Type B pancreatic cell (in vitro differentiated cells): ENCODE results near the gene PNO1. TPM values are rescaled to one million over a fixed set of nuclear protein-coding genes. Genes with fewer than 3 reads are reported as not detected.

ENCODE experiments used
- DNase-seq: peaks from one replicate; pipeline ENCODE4 v3.0.0; 2021; ENCODE audit warnings: mixed read lengths; ENCODE audit not compliant: unreplicated experiment; ENCODE audit errors: extremely low spot score
- H3K27ac Mint-ChIP-seq: 2 replicates; pipeline ENCODE4 v1.8.0; 2021; ENCODE audit warnings: mild to moderate bottlenecking, mixed read lengths
- H3K27me3 Mint-ChIP-seq: 2 replicates; pipeline ENCODE4 v1.8.0; 2021; ENCODE audit warnings: mixed read lengths
- H3K36me3 Mint-ChIP-seq: 2 replicates; pipeline ENCODE4 v1.8.0; 2021; ENCODE audit warnings: mixed read lengths
- H3K4me1 Mint-ChIP-seq: one replicate; pipeline ENCODE4 v1.8.0; 2021; ENCODE audit warnings: mixed read lengths; ENCODE audit not compliant: unreplicated experiment
- H3K4me3 Mint-ChIP-seq: 2 replicates; pipeline ENCODE4 v1.8.0; 2021; ENCODE audit warnings: mild to moderate bottlenecking, mixed read lengths
- H3K9me3 Mint-ChIP-seq: 2 replicates; pipeline ENCODE4 v1.8.0; 2021; ENCODE audit warnings: mixed read lengths
- total RNA-seq: library from RNA; stranded (reverse); gene quantifications from 2 replicates; pipeline ENCODE4 v1.2.1, GENCODE V29; 2021; ENCODE audit warnings: low replicate concordance
- TF ChIP-seq, protein P1 (sequence below): fragments of 200-600 bp; sonication (generic); conservative IDR thresholded peaks from 2 replicates; pipeline ENCODE4 v1.5.0; 2021; ENCODE audit warnings: antibody characterized with exemption, mild to moderate bottlenecking

PNO1 gene
- total RNA-seq, 1 donor from 2014 or later: 13.5 TPM

DNA sequence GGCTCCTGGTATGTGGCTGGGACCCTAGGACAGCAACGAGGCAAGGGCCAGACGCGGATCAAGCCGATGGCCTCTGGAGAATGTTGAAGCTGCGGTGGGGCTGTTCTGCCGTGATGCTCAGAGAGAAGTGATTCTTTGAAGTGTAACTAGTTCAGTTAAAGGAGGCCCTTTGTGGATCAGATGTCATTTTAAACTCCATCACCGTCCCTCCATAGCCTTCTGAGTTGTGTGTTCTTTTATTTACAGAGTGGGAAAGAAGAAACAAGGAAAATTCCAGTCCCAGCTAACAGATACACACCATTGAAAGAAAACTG is 403 bp downstream of the PNO1 start:
- Mint-ChIP-seq H3K27me3 (no peaks in the 10 kb centered on the region), H3K9me3 (no peaks in the 10 kb centered on the region), H3K27ac (peak overlapping the region; percentile 100), H3K4me3 (peak overlapping the region; percentile 98), H3K36me3 (peaks cover 22% of the 10 kb centered on the region), H3K4me1 (peaks cover 23% of the 10 kb centered on the region)
- DNase-seq: no peak
- TF ChIP-seq, protein P1, sequence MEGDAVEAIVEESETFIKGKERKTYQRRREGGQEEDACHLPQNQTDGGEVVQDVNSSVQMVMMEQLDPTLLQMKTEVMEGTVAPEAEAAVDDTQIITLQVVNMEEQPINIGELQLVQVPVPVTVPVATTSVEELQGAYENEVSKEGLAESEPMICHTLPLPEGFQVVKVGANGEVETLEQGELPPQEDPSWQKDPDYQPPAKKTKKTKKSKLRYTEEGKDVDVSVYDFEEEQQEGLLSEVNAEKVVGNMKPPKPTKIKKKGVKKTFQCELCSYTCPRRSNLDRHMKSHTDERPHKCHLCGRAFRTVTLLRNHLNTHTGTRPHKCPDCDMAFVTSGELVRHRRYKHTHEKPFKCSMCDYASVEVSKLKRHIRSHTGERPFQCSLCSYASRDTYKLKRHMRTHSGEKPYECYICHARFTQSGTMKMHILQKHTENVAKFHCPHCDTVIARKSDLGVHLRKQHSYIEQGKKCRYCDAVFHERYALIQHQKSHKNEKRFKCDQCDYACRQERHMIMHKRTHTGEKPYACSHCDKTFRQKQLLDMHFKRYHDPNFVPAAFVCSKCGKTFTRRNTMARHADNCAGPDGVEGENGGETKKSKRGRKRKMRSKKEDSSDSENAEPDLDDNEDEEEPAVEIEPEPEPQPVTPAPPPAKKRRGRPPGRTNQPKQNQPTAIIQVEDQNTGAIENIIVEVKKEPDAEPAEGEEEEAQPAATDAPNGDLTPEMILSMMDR: no peak

GRCh38 chr2:68163641-68164040 is 6.0 kb downstream of the PNO1 start:
- Mint-ChIP-seq H3K9me3 (no peaks in the 10 kb centered on the region), H3K36me3 (peaks cover 32% of the 10 kb centered on the region), H3K27ac (no peak overlapping the region), H3K27me3 (no peaks in the 10 kb centered on the region), H3K4me1 (peaks cover 5% of the 10 kb centered on the region), H3K4me3 (no peak overlapping the region)
- no peak for DNase-seq
- TF ChIP-seq, protein P1: no peak

DNA sequence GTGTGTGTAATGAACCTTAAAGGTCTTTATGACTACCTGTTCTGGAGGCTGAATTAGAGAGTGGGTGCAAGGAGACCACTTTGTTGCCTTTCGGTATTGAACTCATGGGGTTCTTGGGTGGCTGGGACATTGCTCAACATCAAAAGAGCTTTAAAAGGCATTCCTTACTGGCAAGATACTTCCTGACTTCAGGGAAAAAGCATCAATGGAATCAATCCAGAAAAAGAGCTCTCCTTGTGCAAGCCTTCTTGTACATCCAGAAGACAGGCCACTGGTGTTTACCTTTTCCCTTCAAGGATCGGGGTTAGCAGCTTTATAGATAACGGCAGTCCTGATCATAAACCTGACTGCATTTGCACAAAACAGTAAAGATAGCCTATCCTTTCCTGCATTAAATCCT is 9.5 kb downstream of the PNO1 start:
- no peak overlapping the region for H3K4me3 Mint-ChIP-seq
- no peak for DNase-seq
- H3K27me3 Mint-ChIP-seq: no peaks in the 10 kb centered on the region
- TF ChIP-seq, protein P1: no peak
- no peak overlapping the region for H3K27ac Mint-ChIP-seq
- peaks cover 19% of the 10 kb centered on the region for H3K36me3 Mint-ChIP-seq
- no peaks in the 10 kb centered on the region for H3K9me3 Mint-ChIP-seq
- no peaks in the 10 kb centered on the region for H3K4me1 Mint-ChIP-seq

GRCh38 chr2:68169308-68169707 is 11.6 kb downstream of the PNO1 start:
- TF ChIP-seq, protein P1: peak; percentile 36
- H3K4me3 Mint-ChIP-seq: no peak overlapping the region
- H3K36me3 Mint-ChIP-seq: peaks cover 16% of the 10 kb centered on the region

DNA sequence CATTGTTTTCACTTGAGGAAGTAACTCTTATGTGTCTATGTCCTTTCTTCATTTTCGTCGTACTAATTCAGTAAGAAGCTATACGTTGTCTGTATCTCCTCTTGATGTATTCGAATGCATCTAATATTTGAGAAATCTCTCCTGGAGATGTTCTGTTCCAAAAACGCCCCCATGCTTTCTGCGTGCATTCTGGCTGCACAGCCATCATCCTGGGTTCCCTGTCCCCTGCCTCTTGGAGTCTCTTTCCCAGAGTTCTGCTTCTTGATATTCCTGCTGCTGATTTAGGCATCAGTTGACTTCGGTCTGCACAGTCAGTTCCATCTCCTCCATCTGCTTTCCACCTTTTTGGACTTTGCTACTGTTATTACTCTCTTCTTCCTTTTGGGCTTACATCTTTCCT is 13.5 kb downstream of the PNO1 start:
- H3K4me1 Mint-ChIP-seq: no peaks in the 10 kb centered on the region
- peaks cover 15% of the 10 kb centered on the region for H3K36me3 Mint-ChIP-seq
- H3K27me3 Mint-ChIP-seq: no peaks in the 10 kb centered on the region
- no peaks in the 10 kb centered on the region for H3K9me3 Mint-ChIP-seq
- DNase-seq: no peak
- no peak overlapping the region for H3K4me3 Mint-ChIP-seq
- H3K27ac Mint-ChIP-seq: no peak overlapping the region
- TF ChIP-seq, protein P1: no peak

More at GRCh38 chr2:68169308-68169707, 11.6 kb downstream of the PNO1 start:
- no peak for DNase-seq
- H3K4me1 Mint-ChIP-seq: no peaks in the 10 kb centered on the region
- H3K27ac Mint-ChIP-seq: no peak overlapping the region
- no peaks in the 10 kb centered on the region for H3K27me3 Mint-ChIP-seq
- no peaks in the 10 kb centered on the region for H3K9me3 Mint-ChIP-seq

DNA sequence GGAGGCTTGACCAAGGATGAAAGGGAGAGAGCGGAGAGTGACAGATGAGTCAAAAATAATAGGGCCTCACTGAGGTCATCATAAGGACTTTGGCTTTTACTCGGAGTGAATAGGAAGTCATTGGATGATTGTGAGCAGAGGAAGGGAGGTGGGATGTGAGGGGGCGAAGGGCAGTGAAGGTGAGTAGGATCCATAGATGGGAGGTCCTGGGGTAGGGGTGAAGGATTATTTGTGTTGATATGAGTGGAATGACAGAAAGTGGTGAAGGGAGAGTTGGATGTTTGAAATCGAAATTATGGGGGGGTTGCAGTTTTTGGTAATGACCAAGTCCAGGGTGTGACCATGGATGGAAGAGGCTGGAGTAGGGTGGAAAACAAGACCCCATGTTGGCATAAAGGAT is 14.0 kb downstream of the PNO1 start:
- peaks cover 11% of the 10 kb centered on the region for H3K36me3 Mint-ChIP-seq
- H3K4me1 Mint-ChIP-seq: no peaks in the 10 kb centered on the region
- H3K4me3 Mint-ChIP-seq: no peak overlapping the region
- H3K9me3 Mint-ChIP-seq: no peaks in the 10 kb centered on the region
- no peak for DNase-seq
- TF ChIP-seq, protein P1: no peak
- H3K27ac Mint-ChIP-seq: no peak overlapping the region
- no peaks in the 10 kb centered on the region for H3K27me3 Mint-ChIP-seq
